Mucosa of rectum (tissue), 2 donors: ENCODE data around the gene IRF5.
"Not testable (repeated sequence)": the region's sequence is repeated elsewhere in the genome, so short reads cannot be mapped to it uniquely, and the experiment has no call there.

Experiments
- H3K27ac ChIP-seq, 2 donors: one replicate each; pipeline ENCODE4 v1.7.0; 2013; ENCODE audit warnings: inconsistent platforms in 2 of 2, low read depth in 2 of 2, low read length in 2 of 2
- H3K27me3 ChIP-seq, 2 donors: one replicate each; pipeline ENCODE4 v1.7.0; 2013; ENCODE audit warnings: low read length in 2 of 2; ENCODE audit not compliant: control insufficient read depth in 2 of 2, insufficient read depth in 2 of 2
- H3K36me3 ChIP-seq, 2 donors: one replicate each; pipeline ENCODE4 v1.7.0; 2013; ENCODE audit warnings: low read length in 2 of 2; ENCODE audit not compliant: control insufficient read depth in 2 of 2, insufficient read depth in 2 of 2
- H3K4me1 ChIP-seq, 2 donors: one replicate each; pipeline ENCODE4 v1.7.0; 2013; ENCODE audit warnings: low read length in 2 of 2, mild to moderate bottlenecking in 1 of 2; ENCODE audit not compliant: control insufficient read depth in 2 of 2, insufficient read depth in 2 of 2
- H3K4me3 ChIP-seq, 2 donors: one replicate each; pipeline ENCODE4 v1.7.0; 2013; ENCODE audit warnings: low read length in 2 of 2
- H3K9ac ChIP-seq, 2 donors: one replicate each; pipeline ENCODE4 v1.7.0; 2013; ENCODE audit warnings: low read length in 2 of 2, low read depth in 1 of 2, mild to moderate bottlenecking in 1 of 2
- H3K9me3 ChIP-seq, 2 donors: one replicate each; pipeline ENCODE4 v1.7.0; 2013; ENCODE audit warnings: low read length in 2 of 2; ENCODE audit not compliant: control insufficient read depth in 2 of 2
- donor health status: healthy.
- donor health status: Normal muscosa, but diverticular disease.

IRF5 gene

DNA sequence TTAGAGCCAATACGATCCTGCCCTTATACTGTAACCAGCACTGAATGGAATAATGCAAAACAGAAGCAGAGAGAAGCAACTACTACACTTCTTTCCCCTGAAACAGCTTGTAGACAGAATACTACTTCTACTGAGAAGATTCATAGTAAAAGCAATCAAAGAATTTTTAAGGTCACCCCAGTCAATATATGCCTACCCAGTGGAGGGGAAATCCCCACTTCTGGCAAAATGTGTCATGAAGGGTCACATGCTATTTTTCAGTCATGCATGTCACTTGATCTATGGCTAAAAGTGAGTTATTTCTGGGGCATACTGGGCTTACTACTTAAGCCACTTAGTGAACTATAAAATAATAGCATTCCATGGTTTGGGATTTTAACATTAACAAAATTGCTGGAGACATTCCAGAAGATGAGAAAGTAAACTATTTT is 25.6 kb downstream of the IRF5 start:
- Histone ChIP-seq H3K27ac (no peak overlapping the region), H3K9ac (no peak overlapping the region), H3K36me3 (peaks cover 53 to 58% of the 10 kb centered on the region in 2 donors), H3K4me1 (no peaks in the 10 kb centered on the region), H3K9me3 (no peaks in the 10 kb centered on the region), H3K27me3 (no peaks in the 10 kb centered on the region), H3K4me3 (no peak overlapping the region)

DNA sequence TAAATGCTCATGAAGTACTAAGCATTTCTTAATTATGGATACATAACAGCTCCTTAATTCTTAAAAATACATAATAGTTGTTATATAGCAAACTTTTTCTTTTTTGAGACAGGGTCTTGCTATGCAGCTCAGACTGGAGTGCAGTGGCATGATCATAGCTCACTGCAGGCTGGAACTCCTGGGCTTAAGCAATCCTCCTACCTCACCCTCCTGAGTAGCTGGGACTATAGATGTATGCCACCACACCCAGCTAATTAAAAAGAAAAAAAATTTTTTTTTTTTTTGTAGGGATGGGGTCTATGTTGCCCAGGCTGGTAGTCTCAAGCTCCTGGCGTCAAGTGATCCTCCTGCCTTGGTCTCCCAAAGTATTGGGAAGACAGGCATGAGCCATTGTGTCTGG is 30.9 kb downstream of the IRF5 start:
- H3K4me1 ChIP-seq, result no peaks in the 10 kb centered on the region
- H3K9me3 ChIP-seq, result no peaks in the 10 kb centered on the region
- no peak overlapping the region for H3K27ac ChIP-seq
- peaks cover 65 to 71% of the 10 kb centered on the region in 2 donors for H3K36me3 ChIP-seq
- no peak overlapping the region for H3K9ac ChIP-seq
- H3K4me3 ChIP-seq, result no peak overlapping the region
- no peaks in the 10 kb centered on the region for H3K27me3 ChIP-seq

DNA sequence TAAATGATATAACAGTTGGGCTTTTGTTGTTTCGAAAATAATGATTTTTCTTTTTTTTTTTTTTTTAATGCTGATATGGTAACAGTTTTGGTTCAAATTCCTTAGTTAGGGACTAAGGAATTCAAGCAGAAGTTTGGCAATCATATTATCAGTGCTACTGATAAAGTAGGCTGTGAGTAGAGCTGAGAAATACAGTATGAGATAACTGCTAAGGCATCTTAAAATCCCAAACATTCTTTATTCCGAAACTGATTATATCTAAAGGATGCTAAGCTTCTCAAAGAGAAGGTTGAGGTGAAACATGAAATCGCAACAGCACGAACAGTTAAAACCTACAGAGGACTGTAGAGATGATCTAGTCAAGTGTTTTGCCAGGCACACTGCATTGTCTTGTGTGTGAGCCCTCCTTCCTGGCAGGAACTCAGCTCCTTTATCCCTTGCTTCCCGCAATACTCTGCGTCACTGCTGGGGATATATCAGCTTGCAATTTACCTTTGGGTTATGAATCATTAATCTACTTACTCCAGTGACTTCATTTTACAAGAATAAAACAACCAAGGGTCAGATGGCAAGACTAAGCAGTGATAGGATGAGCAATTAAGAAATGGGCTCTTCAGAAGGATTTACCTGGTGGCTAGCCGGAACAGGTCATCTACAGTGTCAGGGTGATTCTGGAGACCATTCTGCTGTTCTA is 36.7 kb downstream of the IRF5 start:
- Histone ChIP-seq H3K4me1 (no peaks in the 10 kb centered on the region), H3K36me3 (peaks cover 70 to 72% of the 10 kb centered on the region in 2 donors), H3K9me3 (no peaks in the 10 kb centered on the region), H3K4me3 (no peak overlapping the region), H3K27ac (no peak overlapping the region), H3K27me3 (no peaks in the 10 kb centered on the region), H3K9ac (no peak overlapping the region)

DNA sequence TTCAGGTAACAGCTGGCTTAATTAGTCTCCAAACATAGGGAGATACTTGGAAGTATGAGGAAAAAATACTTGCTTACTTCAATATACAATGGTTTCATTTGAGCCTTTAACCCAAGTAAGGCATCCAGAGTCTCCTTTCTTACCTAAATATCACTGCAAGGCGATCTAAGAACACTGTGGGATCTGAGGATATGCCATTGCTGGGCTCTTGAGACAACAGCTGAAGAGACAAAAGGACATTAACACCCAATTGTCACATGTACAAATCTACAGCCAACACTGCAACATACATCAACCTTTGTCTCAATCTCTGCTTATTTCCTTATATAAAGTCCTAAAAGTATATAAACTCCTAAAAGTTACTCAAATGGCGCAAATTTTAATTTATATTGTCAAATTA is 44.4 kb downstream of the IRF5 start:
- Histone ChIP-seq H3K27ac (no peak overlapping the region), H3K27me3 (no peaks in the 10 kb centered on the region), H3K4me3 (no peak overlapping the region), H3K36me3 (peaks cover 48 to 59% of the 10 kb centered on the region in 2 donors), H3K9me3 (no peaks in the 10 kb centered on the region), H3K4me1 (no peaks in the 10 kb centered on the region), H3K9ac (no peak overlapping the region)

DNA sequence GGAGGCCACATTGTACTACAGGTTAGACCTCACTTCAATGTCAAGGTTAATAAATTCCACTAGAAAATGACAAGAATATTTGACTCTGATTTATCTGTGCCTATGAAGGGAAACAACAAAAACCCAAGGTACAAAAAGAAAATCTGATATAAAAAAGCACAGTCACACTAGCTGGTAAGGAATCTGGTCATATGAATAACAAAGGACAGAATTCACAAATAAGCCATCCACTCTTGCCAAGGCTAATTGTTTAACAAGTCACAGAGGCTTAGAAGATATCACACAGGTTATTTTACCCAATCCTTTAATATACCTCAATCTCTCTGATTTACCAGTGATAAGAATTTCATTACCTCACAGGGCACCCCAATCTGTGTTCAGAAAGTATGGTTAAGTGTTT is 47.9 kb downstream of the IRF5 start:
- Histone ChIP-seq H3K9me3 (no peaks in the 10 kb centered on the region), H3K36me3 (peaks cover 45 to 48% of the 10 kb centered on the region in 2 donors), H3K27me3 (no peaks in the 10 kb centered on the region), H3K4me1 (no peaks in the 10 kb centered on the region), H3K27ac (no peak overlapping the region), H3K4me3 (no peak overlapping the region), H3K9ac (no peak overlapping the region)

DNA sequence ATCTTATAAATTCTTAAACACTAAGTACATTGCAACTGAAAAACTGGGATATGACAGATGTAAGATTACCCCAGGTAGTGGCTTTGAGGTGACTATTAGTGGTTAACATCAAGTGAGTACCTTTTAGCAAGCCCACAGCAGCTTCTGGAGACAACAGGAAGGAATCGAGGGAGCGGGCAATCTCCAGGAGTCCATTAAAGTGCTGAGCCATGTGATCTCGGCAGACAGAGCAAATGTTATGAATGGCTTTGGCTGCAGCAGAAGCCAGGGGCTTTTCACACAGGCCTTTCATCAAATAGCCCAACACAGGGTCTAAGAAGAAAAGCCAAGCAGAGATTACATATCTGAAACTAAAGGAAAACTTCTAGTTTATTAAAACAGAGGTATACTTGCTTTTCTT is 48.9 kb downstream of the IRF5 start:
- Histone ChIP-seq H3K36me3 (peaks cover 47 to 53% of the 10 kb centered on the region in 2 donors), H3K27ac (no peak overlapping the region), H3K4me1 (no peaks in the 10 kb centered on the region), H3K27me3 (no peaks in the 10 kb centered on the region), H3K9ac (no peak overlapping the region), H3K9me3 (no peaks in the 10 kb centered on the region), H3K4me3 (no peak overlapping the region)

DNA sequence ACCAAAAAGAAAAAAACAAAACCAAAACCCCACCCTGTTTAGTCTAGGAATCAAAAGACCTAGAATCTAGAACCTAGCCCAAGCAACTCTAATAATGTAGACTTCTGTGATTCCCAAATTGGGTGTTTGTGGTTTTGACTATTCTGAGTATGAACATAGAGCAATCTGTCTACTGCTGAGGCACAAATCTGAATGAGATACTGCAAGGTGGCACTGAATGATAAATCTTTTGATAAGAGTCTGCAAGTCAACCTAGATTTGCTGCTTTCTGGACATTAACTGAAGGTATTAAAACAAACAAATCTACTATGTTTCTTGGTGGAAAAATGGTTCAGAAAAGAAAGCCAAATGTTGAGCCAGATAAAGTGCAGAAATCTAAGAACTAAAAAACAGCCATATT is 50.6 kb downstream of the IRF5 start:
- no peak overlapping the region for H3K4me3 ChIP-seq
- H3K36me3 ChIP-seq, result peaks cover 40 to 52% of the 10 kb centered on the region in 2 donors
- H3K9me3 ChIP-seq, result no peaks in the 10 kb centered on the region
- H3K27ac ChIP-seq, result no peak overlapping the region
- H3K9ac ChIP-seq, result no peak overlapping the region
- H3K4me1 ChIP-seq, result no peaks in the 10 kb centered on the region
- no peaks in the 10 kb centered on the region for H3K27me3 ChIP-seq

DNA sequence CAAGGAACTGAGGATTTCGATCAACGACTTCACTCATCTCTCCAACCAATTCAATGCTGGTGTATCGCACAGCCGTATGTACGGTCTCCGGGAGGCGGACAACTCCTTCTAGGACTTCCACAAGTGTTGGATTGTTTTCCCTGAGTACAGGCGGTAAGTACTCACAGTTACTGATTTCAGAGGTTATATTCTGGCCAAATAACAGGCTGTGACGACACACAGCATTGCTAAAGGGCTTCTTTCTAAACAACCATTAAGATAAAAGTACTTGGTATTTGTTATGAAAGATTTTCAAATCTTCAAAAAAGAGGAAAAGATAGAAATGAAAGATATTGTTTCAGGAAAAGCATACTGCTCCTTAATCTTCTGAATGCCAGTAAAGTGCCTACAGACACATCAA is 52.2 kb downstream of the IRF5 start:
- Histone ChIP-seq H3K36me3 (peaks cover 35 to 48% of the 10 kb centered on the region in 2 donors), H3K9ac (no peak overlapping the region), H3K4me3 (no peak overlapping the region), H3K9me3 (no peaks in the 10 kb centered on the region), H3K27ac (no peak overlapping the region), H3K27me3 (no peaks in the 10 kb centered on the region), H3K4me1 (no peaks in the 10 kb centered on the region)

DNA sequence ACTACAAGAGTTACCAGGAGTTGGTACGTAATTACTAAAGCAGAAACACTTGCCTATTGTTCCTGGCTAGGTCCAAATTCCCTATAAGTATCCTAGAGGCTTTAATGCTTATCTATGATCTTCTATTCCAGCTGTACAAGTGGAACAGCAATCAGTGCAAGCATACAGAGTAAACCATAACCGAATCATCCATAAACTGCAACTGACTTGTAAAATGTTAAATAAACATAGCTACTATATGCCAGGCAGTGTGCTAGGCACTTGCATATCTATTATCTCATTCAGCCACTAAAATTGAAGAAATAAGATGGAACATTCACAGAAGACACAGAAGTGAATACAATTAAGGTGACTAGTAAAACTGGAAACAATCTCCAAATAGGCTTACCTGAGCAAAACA is 55.7 kb downstream of the IRF5 start:
- Histone ChIP-seq H3K27me3 (no peaks in the 10 kb centered on the region), H3K36me3 (peaks cover 32 to 48% of the 10 kb centered on the region in 2 donors), H3K9ac (no peak overlapping the region), H3K9me3 (no peaks in the 10 kb centered on the region), H3K4me1 (no peaks in the 10 kb centered on the region), H3K27ac (no peak overlapping the region), H3K4me3 (no peak overlapping the region)

DNA sequence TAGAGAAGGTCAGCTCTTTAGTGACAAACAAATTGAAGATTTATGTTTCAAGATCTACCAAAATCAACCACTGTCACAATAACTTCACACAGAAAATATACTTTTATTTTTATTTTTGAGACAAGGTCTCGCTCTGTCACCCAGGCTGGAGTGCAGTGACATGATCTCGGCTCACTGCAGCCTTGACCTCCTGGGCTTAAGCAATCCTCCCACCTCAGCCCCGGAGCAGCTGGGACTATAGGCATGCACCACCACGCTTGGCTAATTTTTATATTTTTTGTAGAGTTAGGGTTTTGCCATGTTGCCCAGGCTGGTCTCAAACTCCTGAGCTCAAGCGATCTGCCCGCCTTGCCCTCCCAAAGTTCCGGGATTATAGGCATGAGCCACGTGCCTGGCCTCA is 56.8 kb downstream of the IRF5 start:
- not testable (repeated sequence) for H3K27me3 ChIP-seq, H3K4me3 ChIP-seq, H3K9me3 ChIP-seq, H3K9ac ChIP-seq, H3K27ac ChIP-seq, H3K4me1 ChIP-seq
- peaks cover 37 to 51% of the 10 kb centered on the region in 2 donors for H3K36me3 ChIP-seq
